A549 (cell line): ENCODE data around the gene ABCC1.

Experiments used
- CHD2 ChIP-seq: fragments of 150-350 bp; IDR thresholded peaks from 2 replicates; pipeline ENCODE4 v1.6.1; 2014; ENCODE audit warnings: low read length; ENCODE audit not compliant: partially characterized antibody
- CTCF ChIP-seq: fragments of >200 bp; sonication (Bioruptor Twin); formaldehyde crosslinking; IDR thresholded peaks from 3 replicates; pipeline ENCODE4 v1.5.1; 2016
- EP300 ChIP-seq, 2 experiments: fragments of >200 bp; sonication (Bioruptor Twin); formaldehyde crosslinking; IDR thresholded peaks; 2 replicates in 1 of 2; 3 replicates in 1 of 2; pipeline ENCODE4 v1.6.1; 2016 to 2017
- HOXA7 ChIP-seq: fragments of 250-450 bp; sonication (Bioruptor Pico); IDR thresholded peaks from 2 replicates; pipeline ENCODE4 v1.5.0; 2020; ENCODE audit warnings: mild to moderate bottlenecking, moderate library complexity
- NR3C1 ChIP-seq: fragments of >200 bp; sonication (Bioruptor Twin); formaldehyde crosslinking; IDR thresholded peaks from 3 replicates; pipeline ENCODE4 v1.6.1; 2017
- SMC3 ChIP-seq: fragments of >200 bp; sonication (Bioruptor Twin); formaldehyde crosslinking; IDR thresholded peaks from 3 replicates; pipeline ENCODE4 v1.6.1; 2018; ENCODE audit warnings: inconsistent platforms
- ZNF302 ChIP-seq: fragments of 250-450 bp; sonication (Bioruptor Pico); IDR thresholded peaks from 2 replicates; pipeline ENCODE4 v1.9.0; 2021; ENCODE audit warnings: inconsistent platforms, mild to moderate bottlenecking, moderate library complexity

- TF ChIP-seq EP300 (IDR thresholded peaks at IDR 0.05), result no peak
- TF ChIP-seq SMC3, result no peak
- TF ChIP-seq ZNF302 (CRISPR knock-in tag), result no peak
- no peak for TF ChIP-seq NR3C1
- no peak for TF ChIP-seq HOXA7 (CRISPR knock-in tag)
- no peak for TF ChIP-seq CTCF
- no peak for TF ChIP-seq CHD2
Measured at GRCh38 chr16:16100631-16101030, 151.2 kb downstream of the ABCC1 start.
